ENCODE measurements around the gene ACO2. TPM values are rescaled to one million over a fixed set of nuclear protein-coding genes. Genes with fewer than 3 reads are reported as not detected.

The ACO2 gene
- total RNA-seq, 1 experiment from 2014 or later, result 127 TPM

DNA sequence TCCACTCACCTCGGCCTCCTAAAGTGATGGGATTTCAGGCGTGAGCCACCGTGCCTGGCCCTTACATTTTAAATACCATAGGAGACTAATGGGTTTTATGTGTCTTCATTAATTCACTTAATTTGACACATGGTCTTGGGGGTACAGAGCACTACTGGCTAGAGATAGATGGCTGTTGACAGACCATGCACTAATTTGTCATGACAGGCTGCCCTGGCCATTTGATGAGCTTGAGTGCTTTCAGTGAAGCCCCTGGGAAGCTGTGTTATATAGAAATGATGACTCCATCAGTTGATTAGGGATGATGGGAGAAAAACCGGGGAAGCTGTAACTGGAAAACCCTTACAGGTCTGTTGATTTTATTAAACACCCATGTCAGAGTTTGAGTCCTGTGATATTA, 7.0 kb upstream of the ACO2 start:
- no peak for DNase-seq (ENCODE audit: low spot score)

DNA sequence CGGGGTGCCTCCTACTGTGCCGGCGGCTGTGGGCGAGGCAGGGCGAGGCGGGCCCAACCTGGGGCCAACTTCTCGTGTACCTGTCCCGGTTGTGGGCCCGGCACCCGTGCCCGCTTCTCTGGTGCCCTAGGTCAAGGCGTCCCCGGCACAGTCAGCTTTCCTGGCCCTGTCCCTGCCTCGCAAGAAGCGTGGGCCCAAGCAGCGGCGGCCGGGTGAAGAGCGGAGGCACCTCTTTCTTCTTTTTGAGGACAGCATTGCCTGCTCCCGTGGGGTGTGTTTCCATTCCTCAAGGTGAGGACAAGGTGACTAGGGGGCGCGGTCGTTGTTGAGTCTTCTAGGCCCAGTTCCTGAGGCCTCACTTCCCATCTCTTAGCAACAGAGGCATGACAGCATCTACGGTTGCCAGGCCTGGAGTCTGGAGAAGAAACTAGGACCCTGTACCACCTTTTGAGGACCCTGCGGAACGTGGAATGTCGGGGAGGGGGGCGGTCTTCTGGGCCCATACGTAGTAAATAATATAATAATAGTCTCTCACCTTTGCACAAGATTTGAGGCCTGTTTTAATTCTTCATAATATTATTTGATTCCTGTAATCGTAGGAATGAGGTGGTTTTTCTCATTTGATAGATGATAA, 418 bp downstream of the ACO2 start:
- peak overlapping the region; percentile 92 for H3K4me3 ChIP-seq (ENCODE audit: low read depth, low read length, poor library complexity, severe bottlenecking)
- no peaks in the 10 kb centered on the region for H3K27me3 ChIP-seq (replicated peaks; ENCODE audit: insufficient read depth, low read depth, low read length, poor library complexity)
- H3K9me3 ChIP-seq (ENCODE audit: low read depth, low read length, poor library complexity, severe bottlenecking), result no peaks in the 10 kb centered on the region
- H3K27ac ChIP-seq (ENCODE audit: low read depth, low read length, poor library complexity, severe bottlenecking), result peak overlapping the region; percentile 98
- ChIA-PET CTCF (interaction anchor here (1.0 to 1.1 kb wide), 2 partner anchors 66 to 546 kb away, joined by 3 to 6 read pairs; no protein-coding TSS in a partner anchor), POLR2A (ENCODE audit: low non-redundant PET) (interaction anchor here (0.6 to 1.4 kb wide), 4 partner anchors 13 to 69 kb away, joined by 3 to 10 read pairs (median 4); no protein-coding TSS in a partner anchor)
- TF ChIP-seq, protein P1, sequence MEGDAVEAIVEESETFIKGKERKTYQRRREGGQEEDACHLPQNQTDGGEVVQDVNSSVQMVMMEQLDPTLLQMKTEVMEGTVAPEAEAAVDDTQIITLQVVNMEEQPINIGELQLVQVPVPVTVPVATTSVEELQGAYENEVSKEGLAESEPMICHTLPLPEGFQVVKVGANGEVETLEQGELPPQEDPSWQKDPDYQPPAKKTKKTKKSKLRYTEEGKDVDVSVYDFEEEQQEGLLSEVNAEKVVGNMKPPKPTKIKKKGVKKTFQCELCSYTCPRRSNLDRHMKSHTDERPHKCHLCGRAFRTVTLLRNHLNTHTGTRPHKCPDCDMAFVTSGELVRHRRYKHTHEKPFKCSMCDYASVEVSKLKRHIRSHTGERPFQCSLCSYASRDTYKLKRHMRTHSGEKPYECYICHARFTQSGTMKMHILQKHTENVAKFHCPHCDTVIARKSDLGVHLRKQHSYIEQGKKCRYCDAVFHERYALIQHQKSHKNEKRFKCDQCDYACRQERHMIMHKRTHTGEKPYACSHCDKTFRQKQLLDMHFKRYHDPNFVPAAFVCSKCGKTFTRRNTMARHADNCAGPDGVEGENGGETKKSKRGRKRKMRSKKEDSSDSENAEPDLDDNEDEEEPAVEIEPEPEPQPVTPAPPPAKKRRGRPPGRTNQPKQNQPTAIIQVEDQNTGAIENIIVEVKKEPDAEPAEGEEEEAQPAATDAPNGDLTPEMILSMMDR (conservative IDR thresholded peaks at IDR 0.05; ENCODE audit: low read depth, low read length), result no peak
- TF ChIP-seq EZH2 (IDR thresholded peaks at IDR 0.05; ENCODE audit: borderline replicate concordance, low read depth, low read length, poor library complexity, severe bottlenecking), result no peak
- no TSS peak for BruUV-seq (replicated peaks)
- peaks cover 22% of the 10 kb centered on the region for H3K4me1 ChIP-seq (ENCODE audit: insufficient read depth, low read length, poor library complexity, severe bottlenecking)
- H3K36me3 ChIP-seq (ENCODE audit: insufficient read depth, low read length, poor library complexity, severe bottlenecking), result peaks cover 35% of the 10 kb centered on the region
- DNase-seq (ENCODE audit: low spot score), result peak; percentile 45
- intact Hi-C loops (cut with micrococcal nuclease; ENCODE audit: unreplicated experiment), result no loop called here

More for the DNA sequence above, 7.0 kb upstream of the ACO2 start:
- Histone ChIP-seq H3K4me1 (ENCODE audit: insufficient read depth, low read length, poor library complexity, severe bottlenecking) (peaks cover 1% of the 10 kb centered on the region), H3K27ac (ENCODE audit: low read depth, low read length, poor library complexity, severe bottlenecking) (no peak overlapping the region), H3K36me3 (ENCODE audit: insufficient read depth, low read length, poor library complexity, severe bottlenecking) (peaks cover 66% of the 10 kb centered on the region), H3K27me3 (replicated peaks; ENCODE audit: insufficient read depth, low read depth, low read length, poor library complexity) (no peaks in the 10 kb centered on the region), H3K4me3 (ENCODE audit: low read depth, low read length, poor library complexity, severe bottlenecking) (no peak overlapping the region), H3K9me3 (ENCODE audit: low read depth, low read length, poor library complexity, severe bottlenecking) (no peaks in the 10 kb centered on the region)
- BruUV-seq (replicated peaks), result no TSS peak
- CTCF ChIA-PET, result no interaction called here
- intact Hi-C loops (cut with micrococcal nuclease; ENCODE audit: unreplicated experiment), result no loop called here
- POLR2A ChIA-PET (ENCODE audit: low non-redundant PET), result interaction anchor here (0.7 kb wide), 1 partner anchor 13 kb away, joined by 6 read pairs; no protein-coding TSS in a partner anchor
- no peak for TF ChIP-seq EZH2 (IDR thresholded peaks at IDR 0.05; ENCODE audit: borderline replicate concordance, low read depth, low read length, poor library complexity, severe bottlenecking)
- TF ChIP-seq, protein P1 (conservative IDR thresholded peaks at IDR 0.05; ENCODE audit: low read depth, low read length), result no peak

DNA sequence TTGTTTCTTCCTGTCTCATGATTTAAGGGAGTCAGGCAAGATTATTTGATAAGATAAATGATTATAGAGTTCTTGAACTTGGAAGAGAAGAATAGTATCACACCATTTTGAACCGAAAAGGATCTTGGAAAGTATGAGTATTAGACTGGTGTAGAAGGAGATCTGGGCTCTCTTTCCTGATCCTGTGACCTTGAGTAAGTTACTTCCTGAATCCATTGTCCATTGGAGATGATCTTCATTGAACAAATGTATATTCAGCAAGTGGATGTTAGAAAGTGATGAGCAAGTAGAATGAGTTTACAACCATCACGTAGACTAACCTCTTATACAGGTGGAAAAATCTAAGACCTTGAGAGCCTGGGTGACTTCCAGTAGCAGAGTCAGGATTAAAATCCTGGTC, 2.0 kb downstream of the ACO2 start:
- peaks cover 22% of the 10 kb centered on the region for H3K4me1 ChIP-seq (ENCODE audit: insufficient read depth, low read length, poor library complexity, severe bottlenecking)
- no peak for TF ChIP-seq EZH2 (IDR thresholded peaks at IDR 0.05; ENCODE audit: borderline replicate concordance, low read depth, low read length, poor library complexity, severe bottlenecking)
- TF ChIP-seq, protein P1 (conservative IDR thresholded peaks at IDR 0.05; ENCODE audit: low read depth, low read length), result no peak
- POLR2A ChIA-PET (ENCODE audit: low non-redundant PET), result no interaction called here
- peak overlapping the region; percentile 92 for H3K4me3 ChIP-seq (ENCODE audit: low read depth, low read length, poor library complexity, severe bottlenecking)
- no TSS peak for BruUV-seq (replicated peaks)
- H3K27ac ChIP-seq (ENCODE audit: low read depth, low read length, poor library complexity, severe bottlenecking), result no peak overlapping the region
- intact Hi-C loops (cut with micrococcal nuclease; ENCODE audit: unreplicated experiment), result no loop called here
- CTCF ChIA-PET, result no interaction called here
- peaks cover 21% of the 10 kb centered on the region for H3K36me3 ChIP-seq (ENCODE audit: insufficient read depth, low read length, poor library complexity, severe bottlenecking)
- no peaks in the 10 kb centered on the region for H3K27me3 ChIP-seq (replicated peaks; ENCODE audit: insufficient read depth, low read depth, low read length, poor library complexity)
- no peaks in the 10 kb centered on the region for H3K9me3 ChIP-seq (ENCODE audit: low read depth, low read length, poor library complexity, severe bottlenecking)
- no peak for DNase-seq (ENCODE audit: low spot score)
